ENCODE data around the gene FRS2. TPM values are rescaled to one million over a fixed set of nuclear protein-coding genes. Genes with fewer than 3 reads are reported as not detected.

Gene FRS2
- total RNA-seq, 1 experiment from 2014 or later = 35.0 TPM

GRCh38 chr12:69529021-69529420 is 58.8 kb downstream of the FRS2 start:
- H3K27ac ChIP-seq (ENCODE audit: low read length) = no peak overlapping the region
- H2AFZ ChIP-seq (ENCODE audit: low read length) = no peak overlapping the region
- ATAC-seq = no peak
- H3K9ac ChIP-seq (ENCODE audit: low read length) = no peak overlapping the region
- no peaks in the 10 kb centered on the region for H3K9me2 ChIP-seq (replicated peaks; ENCODE audit: low read length)
- H3K4me1 ChIP-seq (ENCODE audit: insufficient read depth, low read length) = peaks cover 28% of the 10 kb centered on the region
- peaks cover 5% of the 10 kb centered on the region; the same call in 1 of the 2 replicates for H4K20me1 ChIP-seq (ENCODE audit: low read length)
- intact Hi-C loops (cut with micrococcal nuclease) = no loop called here
- H3F3A ChIP-seq (ENCODE audit: low read length, unreplicated experiment) = no peaks in the 10 kb centered on the region
- DNase-seq = no peak
- ChIA-PET CTCF (no interaction called here), POLR2A (ENCODE audit: unreplicated experiment) (no interaction called here)
- TF ChIP-seq EZH2phosphoT487 (IDR thresholded peaks at IDR 0.05; ENCODE audit: borderline replicate concordance, low read length) = no peak
- TF ChIP-seq CTCF (conservative IDR thresholded peaks at IDR 0.05; ENCODE audit: low read depth, low read length) = no peak
- no peak for TF ChIP-seq EZH2 (IDR thresholded peaks at IDR 0.05; ENCODE audit: low read length, unreplicated experiment)
- H3K4me2 ChIP-seq (ENCODE audit: low read length) = no peak overlapping the region
- H3K27me3 ChIP-seq (ENCODE audit: low read length) = no peaks in the 10 kb centered on the region
- no peak overlapping the region for H3K4me3 ChIP-seq (ENCODE audit: low read length)
- peaks cover 2% of the 10 kb centered on the region; the same call in 1 of the 2 replicates for H3K36me3 ChIP-seq (ENCODE audit: low read depth, low read length)
- no TSS peak for BruUV-seq (replicated peaks)
- H3K9me3 ChIP-seq (ENCODE audit: low read length) = no peaks in the 10 kb centered on the region
- H3K79me2 ChIP-seq (ENCODE audit: low read length) = peaks cover 55% of the 10 kb centered on the region

DNA sequence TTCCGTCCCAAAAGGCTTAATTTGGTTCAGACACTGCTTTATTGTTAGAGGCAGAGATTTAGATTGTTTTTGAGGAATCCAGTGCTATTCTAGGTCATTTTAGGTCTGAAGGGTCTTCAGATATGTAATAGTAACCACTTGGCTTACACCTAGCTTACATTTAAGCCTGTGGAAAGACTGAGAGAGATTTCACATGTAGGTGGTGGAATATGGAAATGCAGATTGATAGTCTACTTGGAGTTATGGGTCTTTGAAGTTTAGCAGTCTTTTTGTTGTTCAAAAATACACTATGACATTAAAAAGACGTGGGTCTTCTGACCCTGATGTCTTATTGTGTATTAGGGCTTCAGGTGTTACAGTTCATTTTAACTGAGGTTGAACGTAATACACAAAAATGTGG is 63.7 kb downstream of the FRS2 start:
- peaks cover 13% of the 10 kb centered on the region; the same call in 1 of the 2 replicates for H3K4me1 ChIP-seq (ENCODE audit: insufficient read depth, low read length)
- intact Hi-C loops (cut with micrococcal nuclease) = no loop called here
- no peaks in the 10 kb centered on the region for H3K27me3 ChIP-seq (ENCODE audit: low read length)
- H3K9ac ChIP-seq (ENCODE audit: low read length) = no peak overlapping the region
- H4K20me1 ChIP-seq (ENCODE audit: low read length) = no peaks in the 10 kb centered on the region
- peaks cover 5% of the 10 kb centered on the region; the same call in 1 of the 2 replicates for H3K36me3 ChIP-seq (ENCODE audit: low read depth, low read length)
- DNase-seq = no peak
- ATAC-seq = no peak
- H3K4me2 ChIP-seq (ENCODE audit: low read length) = no peak overlapping the region
- no peak for TF ChIP-seq CTCF (conservative IDR thresholded peaks at IDR 0.05; ENCODE audit: low read depth, low read length)
- no peak for TF ChIP-seq EZH2 (IDR thresholded peaks at IDR 0.05; ENCODE audit: low read length, unreplicated experiment)
- no peak for TF ChIP-seq EZH2phosphoT487 (IDR thresholded peaks at IDR 0.05; ENCODE audit: borderline replicate concordance, low read length)
- peaks cover 36% of the 10 kb centered on the region for H3K79me2 ChIP-seq (ENCODE audit: low read length)
- H3K4me3 ChIP-seq (ENCODE audit: low read length) = no peak overlapping the region
- no peak overlapping the region for H3K27ac ChIP-seq (ENCODE audit: low read length)
- POLR2A ChIA-PET (ENCODE audit: unreplicated experiment) = no interaction called here
- H3F3A ChIP-seq (ENCODE audit: low read length, unreplicated experiment) = no peaks in the 10 kb centered on the region
- no TSS peak for BruUV-seq (replicated peaks)
- H3K9me3 ChIP-seq (ENCODE audit: low read length) = no peaks in the 10 kb centered on the region
- CTCF ChIA-PET = no interaction called here
- no peak overlapping the region for H2AFZ ChIP-seq (ENCODE audit: low read length)
- H3K9me2 ChIP-seq (replicated peaks; ENCODE audit: low read length) = no peaks in the 10 kb centered on the region

DNA sequence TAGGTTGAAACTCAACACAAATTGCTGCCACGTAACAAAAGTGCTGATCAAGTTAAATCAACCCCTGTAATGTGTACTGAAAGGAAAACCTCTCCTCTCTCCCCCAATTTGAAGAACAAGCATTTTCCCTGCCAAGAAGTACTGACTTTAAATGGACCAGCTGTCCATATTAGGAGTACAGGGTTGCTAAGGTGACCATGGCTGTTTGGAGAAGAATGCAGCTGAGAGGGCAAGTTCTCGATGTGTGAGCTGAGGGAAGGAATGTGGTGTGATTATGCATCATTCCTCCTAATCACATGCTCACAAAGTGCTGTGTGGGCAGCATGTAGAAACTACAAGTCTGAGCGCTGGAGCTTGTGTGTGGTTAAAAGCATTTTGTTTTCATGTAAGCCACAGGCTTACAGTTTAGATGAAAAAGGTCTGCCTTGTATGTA is 64.2 kb downstream of the FRS2 start:
- H3K4me1 ChIP-seq (ENCODE audit: insufficient read depth, low read length) = peaks cover 14% of the 10 kb centered on the region; the same call in 1 of the 2 replicates
- no peaks in the 10 kb centered on the region for H4K20me1 ChIP-seq (ENCODE audit: low read length)
- H3K27ac ChIP-seq (ENCODE audit: low read length) = no peak overlapping the region
- H3F3A ChIP-seq (ENCODE audit: low read length, unreplicated experiment) = no peaks in the 10 kb centered on the region
- ATAC-seq (peak; percentile 37; the same call in 1 of the 2 replicates), DNase-seq (peak; percentile 28)
- peaks cover 5% of the 10 kb centered on the region; the same call in 1 of the 2 replicates for H3K36me3 ChIP-seq (ENCODE audit: low read depth, low read length)
- no peaks in the 10 kb centered on the region for H3K9me3 ChIP-seq (ENCODE audit: low read length)
- no peak for TF ChIP-seq CTCF (conservative IDR thresholded peaks at IDR 0.05; ENCODE audit: low read depth, low read length)
- no peak for TF ChIP-seq EZH2phosphoT487 (IDR thresholded peaks at IDR 0.05; ENCODE audit: borderline replicate concordance, low read length)
- no peak for TF ChIP-seq EZH2 (IDR thresholded peaks at IDR 0.05; ENCODE audit: low read length, unreplicated experiment)
- ChIA-PET CTCF (no interaction called here), POLR2A (ENCODE audit: unreplicated experiment) (no interaction called here)
- no peak overlapping the region for H2AFZ ChIP-seq (ENCODE audit: low read length)
- H3K4me2 ChIP-seq (ENCODE audit: low read length) = no peak overlapping the region
- H3K4me3 ChIP-seq (ENCODE audit: low read length) = no peak overlapping the region
- H3K27me3 ChIP-seq (ENCODE audit: low read length) = no peaks in the 10 kb centered on the region
- no peak overlapping the region for H3K9ac ChIP-seq (ENCODE audit: low read length)
- H3K9me2 ChIP-seq (replicated peaks; ENCODE audit: low read length) = no peaks in the 10 kb centered on the region
- BruUV-seq (replicated peaks) = no TSS peak
- intact Hi-C loops (cut with micrococcal nuclease) = no loop called here
- peaks cover 32% of the 10 kb centered on the region for H3K79me2 ChIP-seq (ENCODE audit: low read length)

All from PC-3 (cell line).